ENCODE measurements around the gene PSMD6. TPM values are rescaled to one million over a fixed set of nuclear protein-coding genes. Genes with fewer than 3 reads are reported as not detected.

The PSMD6 gene
- total and polyA plus RNA-seq, 10 of the 15 experiments (the other 5 are each of a cell fraction or from before 2014, with no cell fraction given): 68.7 to 199 (median 106) TPM

DNA sequence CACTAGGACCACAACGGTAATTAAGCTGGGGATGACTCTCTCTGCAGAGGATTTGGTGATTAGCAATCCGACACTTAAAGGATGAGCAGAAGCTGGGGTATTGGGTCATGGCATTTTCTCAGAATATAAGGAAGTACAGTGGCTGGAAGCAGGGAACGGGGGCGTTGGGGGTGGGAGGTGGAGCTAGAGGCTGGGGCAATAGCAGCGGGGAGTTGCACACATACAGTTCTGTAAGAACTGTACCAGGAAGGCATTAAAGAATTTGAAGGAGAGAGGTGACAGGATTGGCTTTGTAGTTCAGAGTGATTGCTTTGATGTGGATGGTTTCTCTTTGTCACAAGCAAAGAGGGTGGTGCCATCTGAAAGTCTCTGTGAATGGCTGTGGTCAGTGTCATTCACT lies 28.2 kb downstream of the PSMD6 start:
- Histone ChIP-seq H3K4me3 (no peak overlapping the region), H3K4me2 (ENCODE audit: control insufficient read depth, insufficient read depth) (no peak overlapping the region), H2AFZ (ENCODE audit: control insufficient read depth, low read depth, low read length) (no peak overlapping the region), H4K20me1 (ENCODE audit: control insufficient read depth, insufficient read depth) (no peaks in the 10 kb centered on the region), H3K36me3 (ENCODE audit: control insufficient read depth in 2 of 2, insufficient read depth in 2 of 2, low read length in 1 of 2) (peaks cover 22 to 31% of the 10 kb centered on the region in 2 experiments), H3K4me1 (ENCODE audit: control insufficient read depth, insufficient read depth, low read length) (no peaks in the 10 kb centered on the region), H3K9me3 (replicated peaks; ENCODE audit: control insufficient read depth, insufficient read depth, low read length) (no peaks in the 10 kb centered on the region), H3K27ac (ENCODE audit: control insufficient read depth, insufficient read depth) (no peak overlapping the region), H3K27me3 (replicated peaks in 1 of 2; ENCODE audit: control insufficient read depth in 2 of 2, insufficient read depth in 2 of 2, low read length in 1 of 2) (no peaks in the 10 kb centered on the region), H3K9ac (ENCODE audit: control insufficient read depth, insufficient read depth, low read length) (no peak overlapping the region), H3K79me2 (ENCODE audit: control insufficient read depth, insufficient read depth, low read length) (no peaks in the 10 kb centered on the region)
- ChIA-PET POLR2A (no interaction called here), SMC1A (ENCODE audit: uncharacterized antibody, unreplicated experiment) (interaction anchor here (0.9 to 2.5 kb wide), 10 partner anchors 8 to 645 kb away, joined by 3 to 17 read pairs (median 4); partner anchors contain the start of gene PSMD6), CTCF (interaction anchor here (1.2 to 8.0 kb wide), 13 partner anchors 9 to 645 kb away, joined by 3 to 154 read pairs (median 7); partner anchors contain the start of genes C3orf49 and PSMD6), RAD21 (ENCODE audit: unreplicated experiment) (interaction anchor here (0.8 to 1.6 kb wide), 5 partner anchors 13 to 67 kb away, joined by 3 to 6 read pairs (median 4); no protein-coding TSS in a partner anchor)
- in situ Hi-C loops (cut with MboI): no loop called here
- WGBS (ENCODE audit: insufficient coverage, insufficient replicate concordance, low lambda C conversion rate, missing lambda C conversion rate): 99% methylated on average over 5 of the region's 5 CpGs
- ATAC-seq (no peak), DNase-seq (ENCODE audit: low read depth, low spot score) (no peak), FAIRE-seq (no peak)
- intact Hi-C loops (cut with micrococcal nuclease; ENCODE audit: unreplicated experiment): no loop called here
- TF ChIP-seq CREB1 (IDR thresholded peaks at IDR 0.05; ENCODE audit: low read depth) (no peak), YBX1 (IDR thresholded peaks at IDR 0.05) (no peak), NBN (IDR thresholded peaks at IDR 0.05) (no peak), MEF2A (IDR thresholded peaks at IDR 0.05; ENCODE audit: insufficient read depth, low read depth, low read length) (no peak), FOXK2 (IDR thresholded peaks at IDR 0.05) (no peak)
- TF ChIP-seq, protein P1, sequence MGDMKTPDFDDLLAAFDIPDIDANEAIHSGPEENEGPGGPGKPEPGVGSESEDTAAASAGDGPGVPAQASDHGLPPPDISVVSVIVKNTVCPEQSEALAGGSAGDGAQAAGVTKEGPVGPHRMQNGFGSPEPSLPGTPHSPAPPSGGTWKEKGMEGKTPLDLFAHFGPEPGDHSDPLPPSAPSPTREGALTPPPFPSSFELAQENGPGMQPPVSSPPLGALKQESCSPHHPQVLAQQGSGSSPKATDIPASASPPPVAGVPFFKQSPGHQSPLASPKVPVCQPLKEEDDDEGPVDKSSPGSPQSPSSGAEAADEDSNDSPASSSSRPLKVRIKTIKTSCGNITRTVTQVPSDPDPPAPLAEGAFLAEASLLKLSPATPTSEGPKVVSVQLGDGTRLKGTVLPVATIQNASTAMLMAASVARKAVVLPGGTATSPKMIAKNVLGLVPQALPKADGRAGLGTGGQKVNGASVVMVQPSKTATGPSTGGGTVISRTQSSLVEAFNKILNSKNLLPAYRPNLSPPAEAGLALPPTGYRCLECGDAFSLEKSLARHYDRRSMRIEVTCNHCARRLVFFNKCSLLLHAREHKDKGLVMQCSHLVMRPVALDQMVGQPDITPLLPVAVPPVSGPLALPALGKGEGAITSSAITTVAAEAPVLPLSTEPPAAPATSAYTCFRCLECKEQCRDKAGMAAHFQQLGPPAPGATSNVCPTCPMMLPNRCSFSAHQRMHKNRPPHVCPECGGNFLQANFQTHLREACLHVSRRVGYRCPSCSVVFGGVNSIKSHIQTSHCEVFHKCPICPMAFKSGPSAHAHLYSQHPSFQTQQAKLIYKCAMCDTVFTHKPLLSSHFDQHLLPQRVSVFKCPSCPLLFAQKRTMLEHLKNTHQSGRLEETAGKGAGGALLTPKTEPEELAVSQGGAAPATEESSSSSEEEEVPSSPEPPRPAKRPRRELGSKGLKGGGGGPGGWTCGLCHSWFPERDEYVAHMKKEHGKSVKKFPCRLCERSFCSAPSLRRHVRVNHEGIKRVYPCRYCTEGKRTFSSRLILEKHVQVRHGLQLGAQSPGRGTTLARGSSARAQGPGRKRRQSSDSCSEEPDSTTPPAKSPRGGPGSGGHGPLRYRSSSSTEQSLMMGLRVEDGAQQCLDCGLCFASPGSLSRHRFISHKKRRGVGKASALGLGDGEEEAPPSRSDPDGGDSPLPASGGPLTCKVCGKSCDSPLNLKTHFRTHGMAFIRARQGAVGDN (IDR thresholded peaks at IDR 0.05): no peak
- BruUV-seq (replicated peaks): no TSS peak
